Right atrium auricular region (tissue), 2 donors: Measurements from ENCODE around the gene CPPED1. TPM values are rescaled to one million over a fixed set of nuclear protein-coding genes. Genes with fewer than 3 reads are reported as not detected.
"Not testable (repeated sequence)": the region's sequence is repeated elsewhere in the genome, so short reads cannot be mapped to it uniquely, and the experiment has no call there.

Experiments
- DNase-seq: peaks from one replicate; pipeline ENCODE4 v3.0.0-alpha.2; 2019; ENCODE audit warnings: low spot score
- H3K27ac ChIP-seq, 2 donors: fragments of 200-600 bp; sonication (generic); 1 replicate in 1 of 2; 2 replicates in 1 of 2; pipeline ENCODE4 v1.5.1; 2016 to 2019
- H3K27me3 ChIP-seq, 2 donors: fragments of 200-600 bp; sonication (generic); one replicate each; pipeline versions ENCODE4 v1.5.1 to v1.6.0; 2017 to 2019
- H3K36me3 ChIP-seq: fragments of 200-600 bp; sonication (generic); one replicate; pipeline ENCODE4 v1.5.1; 2016
- H3K4me1 ChIP-seq, 2 donors: fragments of 200-600 bp; sonication (generic); one replicate each; pipeline versions ENCODE4 v1.5.1 to v1.6.0; 2017 to 2019
- H3K4me3 ChIP-seq, 2 donors: fragments of 200-600 bp; sonication (generic); 1 replicate in 1 of 2; 2 replicates in 1 of 2; pipeline ENCODE4 v1.5.1; 2017 to 2019; ENCODE audit warnings: mild to moderate bottlenecking in 1 of 2, moderate library complexity in 1 of 2
- H3K9me3 ChIP-seq, 2 donors: fragments of 200-600 bp; sonication (generic); one replicate each; pipeline ENCODE4 v1.5.1; 2019
- total RNA-seq, 2 donors: library from RNA; depleted of rRNA; stranded (reverse); fragments of >200 nt; gene quantifications; one replicate each; pipeline ENCODE4 v1.1.0, GENCODE V29; 2016
- TF ChIP-seq, protein P1 (sequence below), 2 donors: fragments of 200-600 bp; sonication (generic); IDR thresholded peaks; one replicate each; pipeline ENCODE4 v1.5.1; 2019; ENCODE audit warnings: antibody characterized with exemption in 2 of 2

Gene CPPED1
- total RNA-seq, 2 donors from 2014 or later: 5.9 to 6.4 TPM

DNA sequence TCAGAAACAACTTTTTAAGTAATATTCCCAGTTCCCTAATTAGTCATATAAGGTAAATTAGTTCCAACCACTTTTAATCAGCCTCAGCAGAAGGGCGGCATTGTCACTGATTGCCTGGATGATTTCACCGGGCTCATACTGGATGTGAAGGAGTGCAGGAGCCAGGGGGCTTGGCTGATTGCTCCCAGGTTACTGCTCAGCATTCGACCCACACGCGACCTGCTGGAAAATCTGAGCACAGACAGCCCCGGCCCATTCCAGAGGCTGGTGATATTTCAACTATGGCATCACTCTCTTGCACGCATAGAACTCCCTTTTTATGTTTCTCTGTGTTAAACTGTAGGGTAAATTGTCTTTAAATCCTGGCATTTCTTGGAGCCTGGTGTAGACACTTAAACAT lies 34.2 kb downstream of the CPPED1 start:
- H3K4me1 ChIP-seq: no peaks in the 10 kb centered on the region
- H3K36me3 ChIP-seq: no peaks in the 10 kb centered on the region
- no peaks in the 10 kb centered on the region for H3K27me3 ChIP-seq
- H3K4me3 ChIP-seq: no peak overlapping the region
- TF ChIP-seq, protein P1, sequence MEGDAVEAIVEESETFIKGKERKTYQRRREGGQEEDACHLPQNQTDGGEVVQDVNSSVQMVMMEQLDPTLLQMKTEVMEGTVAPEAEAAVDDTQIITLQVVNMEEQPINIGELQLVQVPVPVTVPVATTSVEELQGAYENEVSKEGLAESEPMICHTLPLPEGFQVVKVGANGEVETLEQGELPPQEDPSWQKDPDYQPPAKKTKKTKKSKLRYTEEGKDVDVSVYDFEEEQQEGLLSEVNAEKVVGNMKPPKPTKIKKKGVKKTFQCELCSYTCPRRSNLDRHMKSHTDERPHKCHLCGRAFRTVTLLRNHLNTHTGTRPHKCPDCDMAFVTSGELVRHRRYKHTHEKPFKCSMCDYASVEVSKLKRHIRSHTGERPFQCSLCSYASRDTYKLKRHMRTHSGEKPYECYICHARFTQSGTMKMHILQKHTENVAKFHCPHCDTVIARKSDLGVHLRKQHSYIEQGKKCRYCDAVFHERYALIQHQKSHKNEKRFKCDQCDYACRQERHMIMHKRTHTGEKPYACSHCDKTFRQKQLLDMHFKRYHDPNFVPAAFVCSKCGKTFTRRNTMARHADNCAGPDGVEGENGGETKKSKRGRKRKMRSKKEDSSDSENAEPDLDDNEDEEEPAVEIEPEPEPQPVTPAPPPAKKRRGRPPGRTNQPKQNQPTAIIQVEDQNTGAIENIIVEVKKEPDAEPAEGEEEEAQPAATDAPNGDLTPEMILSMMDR (IDR thresholded peaks at IDR 0.05): no peak
- H3K9me3 ChIP-seq: no peaks in the 10 kb centered on the region
- DNase-seq: no peak
- no peak overlapping the region for H3K27ac ChIP-seq

DNA sequence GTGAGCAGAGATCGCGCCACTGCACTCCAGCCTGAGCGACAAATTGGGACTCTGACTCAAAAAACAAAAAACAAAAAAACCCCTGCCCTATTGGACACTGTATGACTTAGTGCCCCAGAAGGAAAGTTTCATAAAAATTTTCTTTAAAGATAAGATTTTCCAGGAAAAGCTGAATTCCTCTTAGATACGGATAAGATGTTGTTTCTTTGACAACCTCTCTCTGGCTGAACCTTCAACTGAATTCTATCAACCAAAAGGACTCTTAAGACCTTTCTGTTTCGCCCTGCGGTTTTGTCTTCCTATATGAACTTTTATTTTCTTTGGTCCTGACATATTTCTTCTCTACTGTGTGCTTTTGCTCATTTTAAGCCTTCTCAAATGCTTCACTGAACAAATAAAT lies 35.8 kb downstream of the CPPED1 start:
- no peak for DNase-seq
- Histone ChIP-seq H3K4me3 (no peak overlapping the region), H3K36me3 (no peaks in the 10 kb centered on the region), H3K4me1 (peaks cover 0 to 5% of the 10 kb centered on the region in 2 donors), H3K27ac (no peak overlapping the region), H3K27me3 (no peaks in the 10 kb centered on the region), H3K9me3 (no peaks in the 10 kb centered on the region)
- TF ChIP-seq, protein P1 (IDR thresholded peaks at IDR 0.05): no peak

DNA sequence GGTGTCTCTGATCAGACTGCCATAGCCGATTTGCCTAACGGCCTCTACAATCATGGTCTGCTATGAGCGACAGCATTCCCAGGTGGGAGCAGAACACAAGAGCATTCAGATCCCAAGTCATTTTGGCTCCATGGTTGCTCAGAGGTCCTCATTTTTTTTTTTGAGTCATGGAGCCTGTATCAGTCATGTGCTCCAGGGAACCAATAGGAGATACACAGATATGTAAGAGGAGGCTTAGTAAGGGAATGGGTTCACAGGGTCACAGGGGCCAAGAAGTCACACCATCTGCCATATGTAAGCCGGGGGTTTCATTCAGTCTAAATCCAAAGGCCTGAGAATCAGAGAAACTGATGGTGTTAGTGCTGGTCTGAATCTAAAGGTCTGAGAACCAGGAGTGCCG lies 36.8 kb downstream of the CPPED1 start:
- Histone ChIP-seq H3K27me3 (no peaks in the 10 kb centered on the region), H3K36me3 (no peaks in the 10 kb centered on the region), H3K9me3 (no peaks in the 10 kb centered on the region), H3K4me1 (peaks cover 0 to 5% of the 10 kb centered on the region in 2 donors), H3K4me3 (no peak overlapping the region), H3K27ac (no peak overlapping the region)
- TF ChIP-seq, protein P1 (IDR thresholded peaks at IDR 0.05): no peak
- DNase-seq: no peak

DNA sequence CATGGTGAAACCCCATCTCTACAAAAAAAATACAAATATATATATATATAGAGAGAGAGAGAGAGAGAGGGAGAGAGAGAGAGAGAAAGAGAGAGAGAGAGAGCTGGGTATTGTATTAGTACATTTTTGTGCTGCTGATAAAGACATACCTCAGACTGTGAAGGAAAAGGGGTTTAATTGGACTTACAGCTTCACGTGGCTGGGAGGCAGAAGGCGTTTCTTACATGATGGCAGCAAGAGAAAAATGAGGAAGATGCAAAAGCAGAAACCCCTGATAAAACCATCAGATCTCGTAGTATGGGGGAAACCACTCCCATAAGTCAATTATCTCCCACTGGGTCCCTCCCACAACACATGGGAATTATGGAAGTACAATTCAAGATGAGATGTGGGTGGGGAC lies 37.5 kb downstream of the CPPED1 start:
- H3K27ac ChIP-seq, H3K4me1 ChIP-seq, H3K36me3 ChIP-seq: not testable (repeated sequence)

DNA sequence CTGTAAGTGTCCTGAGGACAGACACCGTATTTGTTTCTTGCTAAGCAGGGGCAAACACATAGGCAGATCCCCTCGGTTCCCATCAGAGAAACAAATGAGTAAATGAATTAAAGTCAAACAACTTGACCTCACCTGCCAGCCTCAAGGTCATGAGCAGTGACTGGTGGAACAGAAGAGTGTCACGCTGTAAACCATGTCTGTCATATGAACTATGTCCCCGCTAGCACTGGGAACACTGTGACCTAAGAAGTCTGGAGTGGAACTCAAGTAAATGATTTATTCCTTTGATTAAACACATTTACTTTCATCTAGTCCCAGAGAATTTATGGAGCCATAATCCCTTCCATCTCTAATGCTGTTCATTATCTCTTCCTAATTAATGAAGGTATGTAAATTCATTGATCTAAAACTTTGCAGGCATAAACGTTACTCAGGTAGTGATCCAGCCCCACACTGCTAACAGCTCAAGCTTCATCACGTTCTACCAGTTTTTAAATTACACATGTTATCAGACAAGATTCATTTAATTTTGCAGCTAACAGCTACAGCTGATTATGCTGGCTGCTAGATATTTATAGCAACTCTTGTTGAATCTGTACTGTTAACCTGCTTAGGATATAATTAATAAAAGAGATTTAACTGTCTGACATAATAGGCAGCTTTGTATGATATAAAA lies 38.7 kb downstream of the CPPED1 start:
- no peak for DNase-seq
- TF ChIP-seq, protein P1 (IDR thresholded peaks at IDR 0.05): no peak
- no peak overlapping the region for H3K4me3 ChIP-seq
- H3K27me3 ChIP-seq: no peaks in the 10 kb centered on the region
- H3K27ac ChIP-seq: no peak overlapping the region
- H3K4me1 ChIP-seq: peaks cover 0 to 5% of the 10 kb centered on the region in 2 donors
- H3K36me3 ChIP-seq: no peaks in the 10 kb centered on the region
- no peaks in the 10 kb centered on the region for H3K9me3 ChIP-seq

More for the DNA sequence above, 37.5 kb downstream of the CPPED1 start:
- not testable (repeated sequence) for DNase-seq, H3K9me3 ChIP-seq, H3K27me3 ChIP-seq, H3K4me3 ChIP-seq

DNA sequence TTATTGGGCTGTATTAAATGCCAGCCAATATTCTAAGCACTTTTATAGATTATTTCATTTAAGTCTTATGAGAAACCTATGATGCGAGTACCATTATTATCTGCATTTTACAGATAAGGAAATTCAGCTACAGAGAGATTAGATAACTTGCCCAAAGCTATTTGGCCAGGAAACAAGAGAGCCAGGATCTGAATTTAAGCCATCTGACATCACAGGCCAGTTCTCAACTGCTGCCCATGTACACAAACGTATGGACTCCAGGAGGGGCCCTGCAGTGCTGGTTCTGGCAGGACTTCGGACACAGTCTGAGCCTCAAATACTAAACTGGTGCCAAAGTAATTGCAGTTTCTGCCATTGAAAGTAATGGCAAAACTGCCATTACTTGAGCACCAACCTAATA lies 40.2 kb downstream of the CPPED1 start:
- Histone ChIP-seq H3K9me3 (no peaks in the 10 kb centered on the region), H3K4me3 (no peak overlapping the region), H3K27ac (no peak overlapping the region), H3K27me3 (no peaks in the 10 kb centered on the region), H3K4me1 (peaks cover 0 to 5% of the 10 kb centered on the region in 2 donors), H3K36me3 (no peaks in the 10 kb centered on the region)
- TF ChIP-seq, protein P1 (IDR thresholded peaks at IDR 0.05): no peak
- DNase-seq: no peak
